ENCODE data around the gene TBC1D20.

Gene TBC1D20

GRCh38 chr20:437787-438486 is 24.4 kb downstream of the TBC1D20 start:
- DNase-seq, result no peak

- no peak for DNase-seq
These were observed 25.9 kb downstream of the TBC1D20 start for GRCh38 chr20:436476-436875.

- DNase-seq, result no peak
These were observed 26.8 kb downstream of the TBC1D20 start for GRCh38 chr20:435558-435957.

GRCh38 chr20:434661-435419 is 27.5 kb downstream of the TBC1D20 start:
- DNase-seq, result no peak

DNA sequence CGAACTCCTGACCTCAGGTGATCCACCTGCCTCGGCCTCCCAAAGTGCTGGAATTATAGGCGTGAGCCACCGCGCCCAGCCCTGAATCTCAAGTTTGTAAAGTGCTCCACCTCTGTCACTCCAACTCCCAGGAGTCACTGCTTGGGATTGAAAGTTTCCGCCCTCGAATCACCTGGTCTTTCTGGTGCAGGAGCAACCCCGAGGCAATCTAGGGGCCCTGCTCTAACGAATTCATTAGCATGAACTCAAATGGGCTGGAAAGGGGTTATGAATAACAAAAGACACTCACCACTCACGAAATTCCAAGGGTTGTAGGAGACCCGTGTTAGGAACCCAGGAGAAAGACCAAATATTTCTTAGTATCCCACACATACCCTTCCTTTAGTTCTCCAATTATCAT is 28.1 kb downstream of the TBC1D20 start:
- DNase-seq, result no peak

DNA sequence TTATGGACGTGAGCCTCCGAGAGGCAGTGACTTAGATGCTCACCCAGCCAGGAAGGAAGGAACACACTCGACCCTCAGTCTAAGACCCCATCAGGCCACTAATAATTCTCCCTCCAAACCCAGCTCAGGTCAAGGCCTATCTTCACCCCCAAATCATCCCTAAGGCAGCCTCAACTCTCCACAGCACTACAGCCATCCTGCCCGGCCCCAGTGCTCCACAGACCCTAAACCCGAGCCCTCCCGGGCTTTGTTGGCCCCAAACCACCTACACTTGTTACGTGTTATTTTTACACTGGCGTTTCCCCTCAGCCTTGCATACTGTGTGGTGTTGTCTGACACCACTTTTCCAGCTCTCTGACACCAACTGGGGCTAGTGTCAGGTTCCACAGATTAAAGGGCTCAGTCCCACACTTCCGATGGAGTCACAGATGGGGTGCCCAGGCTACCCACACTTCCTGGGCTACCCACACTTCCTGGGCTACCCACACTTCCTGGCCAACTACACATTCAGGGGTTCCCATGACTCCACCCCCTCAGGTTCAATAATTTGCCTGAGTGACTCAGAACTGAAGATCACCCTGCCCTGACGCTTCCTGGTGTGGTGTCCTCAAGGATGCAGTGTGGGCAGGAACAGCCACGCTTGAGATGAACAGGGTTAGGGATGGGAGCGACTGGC is 28.9 kb downstream of the TBC1D20 start:
- peak; percentile 37 for DNase-seq

- no peak for DNase-seq
These were observed 29.5 kb downstream of the TBC1D20 start for GRCh38 chr20:432677-433299.

GRCh38 chr20:432208-432607 is 30.1 kb downstream of the TBC1D20 start:
- DNase-seq, result no peak

DNA sequence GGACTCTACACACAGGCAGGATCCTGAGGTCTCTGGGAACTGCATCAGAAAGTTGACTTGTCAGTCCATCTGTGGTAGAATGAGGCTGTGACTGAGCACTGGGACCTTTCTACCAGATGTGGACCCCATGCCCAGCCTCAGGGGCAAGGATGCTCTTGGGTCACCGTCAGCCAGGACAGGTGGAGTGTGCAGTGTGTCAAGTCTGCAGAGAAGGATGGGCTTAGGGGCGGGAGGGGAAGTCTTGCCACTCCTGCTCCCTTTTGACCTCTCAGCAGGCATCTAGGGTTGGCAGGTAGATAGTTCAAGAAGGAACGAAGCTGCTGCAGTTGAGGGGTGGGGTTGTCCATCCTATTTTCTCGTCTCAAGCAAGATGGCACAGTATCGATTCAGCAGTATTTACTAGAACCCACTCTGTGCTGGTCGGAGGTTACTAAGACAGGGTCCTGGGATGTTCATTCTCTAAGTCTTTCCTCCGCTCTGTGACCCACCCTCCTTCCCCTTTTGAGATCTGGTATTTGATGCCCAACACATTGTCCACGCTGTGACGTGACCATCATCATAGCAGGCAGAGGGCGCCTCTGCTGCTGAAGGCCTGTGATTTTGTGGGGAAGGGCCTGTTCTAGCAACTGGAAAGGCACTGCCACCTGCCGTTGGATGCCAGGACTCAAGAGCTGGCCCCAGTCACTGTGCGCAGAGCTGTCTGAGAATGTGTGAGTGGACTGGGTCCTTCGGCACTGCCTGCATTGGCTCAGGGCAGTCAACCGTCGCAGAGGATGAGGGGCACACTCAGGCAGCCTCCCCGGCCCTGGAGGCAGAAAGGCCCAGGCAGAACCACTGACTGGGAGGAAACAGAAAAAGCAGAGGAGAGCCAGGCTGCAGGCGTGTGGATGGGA is 31.1 kb downstream of the TBC1D20 start:
- DNase-seq, result peak; percentile 94

DNA sequence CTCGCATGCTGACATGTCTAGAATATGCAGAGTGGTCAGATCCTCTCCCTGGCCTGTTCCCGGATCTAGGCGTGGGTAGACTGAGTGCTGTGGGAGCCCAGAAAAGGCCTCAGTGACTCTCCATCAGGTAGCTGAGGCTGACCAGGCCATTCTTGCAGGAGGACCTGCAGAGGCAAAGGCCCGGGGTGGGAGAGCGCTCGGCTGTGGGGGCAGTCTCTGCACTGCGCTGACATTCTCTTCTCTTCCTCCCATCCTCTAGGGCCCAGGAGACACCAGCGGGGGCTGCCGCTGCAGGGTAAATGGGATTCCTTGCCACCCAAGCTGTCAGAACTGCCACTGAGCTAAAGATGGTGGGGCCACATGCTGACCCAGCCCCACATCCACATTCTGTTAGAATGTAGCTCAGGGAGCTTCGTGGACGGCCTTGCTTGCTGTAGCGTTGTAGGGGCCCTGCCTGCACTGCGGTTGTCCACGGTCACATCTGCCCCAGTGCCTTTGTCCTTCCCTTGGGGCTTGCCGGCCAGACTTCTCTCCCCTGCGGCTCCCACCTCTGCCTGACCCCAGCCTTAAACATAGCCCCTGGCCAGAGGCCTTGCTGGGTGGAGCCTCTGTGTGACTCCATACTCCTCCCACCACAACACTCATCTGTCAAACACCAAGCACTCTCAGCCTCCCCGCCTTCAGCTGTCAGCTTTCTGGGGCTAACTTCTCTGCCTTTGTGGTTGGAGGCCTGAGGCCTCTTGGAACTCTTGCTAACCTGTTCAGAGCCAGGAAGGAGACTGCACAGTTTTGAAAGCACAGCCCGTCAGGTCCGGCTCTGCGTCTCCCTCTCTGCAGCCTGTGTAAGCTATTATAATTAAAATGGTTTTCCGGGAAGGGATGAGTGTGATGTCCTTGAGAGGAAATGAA is 32.0 kb downstream of the TBC1D20 start:
- DNase-seq, result no peak

- peak; percentile 60 for DNase-seq
These were observed 33.6 kb downstream of the TBC1D20 start for GRCh38 chr20:428658-429200.

DNA sequence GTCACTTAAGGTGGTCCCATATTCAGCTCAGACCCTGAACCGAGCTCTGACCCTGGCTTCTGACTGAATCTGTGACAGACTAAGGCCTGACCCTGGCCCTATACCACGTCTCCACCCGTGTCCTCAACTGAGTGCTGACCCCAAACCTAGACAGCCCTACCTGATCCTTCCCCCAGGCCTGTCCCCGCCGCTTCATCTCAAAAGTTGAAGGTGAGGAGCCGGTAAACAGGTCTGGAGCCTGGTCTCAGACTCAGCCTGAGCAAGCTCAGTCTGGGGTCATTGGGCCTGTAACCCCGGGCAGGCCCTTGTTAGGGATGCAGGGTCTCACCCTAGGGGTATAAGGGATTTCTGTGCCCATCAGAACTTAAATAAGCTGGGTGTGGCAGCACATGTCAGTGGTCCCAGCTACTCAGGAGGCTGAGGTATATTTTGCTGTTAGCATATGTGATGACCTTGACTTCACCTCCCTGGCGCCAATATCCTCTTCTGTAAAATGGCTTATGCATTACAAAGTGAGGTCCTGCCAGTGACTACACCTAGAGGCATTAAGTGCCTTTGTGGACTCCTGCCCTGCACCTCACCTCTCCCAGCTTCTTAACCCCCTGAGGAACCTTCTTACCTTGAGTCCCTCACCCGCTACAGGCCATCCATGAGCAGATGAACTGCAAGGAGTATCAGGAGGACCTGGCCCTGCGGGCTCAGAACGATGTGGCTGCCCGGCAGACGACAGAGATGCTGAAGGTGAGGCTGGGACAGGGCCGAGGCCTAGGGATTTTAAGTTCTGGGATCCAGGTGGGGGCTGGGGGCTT is 34.3 kb downstream of the TBC1D20 start:
- DNase-seq, result no peak

GRCh38 chr20:427401-427800 is 34.9 kb downstream of the TBC1D20 start:
- no peak for DNase-seq

GRCh38 chr20:426566-426965 is 35.8 kb downstream of the TBC1D20 start:
- no peak for DNase-seq

DNA sequence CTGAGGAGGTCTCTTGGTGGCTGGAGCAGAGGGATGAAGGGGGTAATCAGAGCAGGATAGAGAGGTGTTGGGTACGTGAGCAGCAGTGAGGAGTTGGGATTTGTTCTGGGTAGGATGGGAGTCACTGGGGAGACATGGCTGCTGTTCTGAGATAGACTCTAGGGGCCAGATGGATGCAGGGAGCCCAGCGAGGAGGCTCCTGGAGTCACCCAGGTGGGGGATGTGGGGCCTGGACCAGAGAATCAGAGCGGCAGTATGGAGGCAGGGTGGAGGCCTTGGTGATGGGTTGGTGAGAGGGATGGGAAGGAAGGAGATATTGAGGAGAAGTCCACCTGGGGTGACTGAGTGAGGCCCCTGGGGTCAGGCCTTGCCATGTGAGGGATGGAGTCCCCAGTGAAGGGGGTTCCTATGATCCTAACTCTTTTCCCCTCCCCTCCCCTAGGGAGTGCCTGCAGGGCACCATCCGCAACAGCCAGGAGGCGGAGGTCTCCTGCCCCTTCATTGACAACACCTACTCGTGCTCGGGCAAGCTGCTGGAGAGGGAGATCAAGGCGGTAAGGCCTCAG is 40.6 kb downstream of the TBC1D20 start:
- DNase-seq, result no peak

DNA sequence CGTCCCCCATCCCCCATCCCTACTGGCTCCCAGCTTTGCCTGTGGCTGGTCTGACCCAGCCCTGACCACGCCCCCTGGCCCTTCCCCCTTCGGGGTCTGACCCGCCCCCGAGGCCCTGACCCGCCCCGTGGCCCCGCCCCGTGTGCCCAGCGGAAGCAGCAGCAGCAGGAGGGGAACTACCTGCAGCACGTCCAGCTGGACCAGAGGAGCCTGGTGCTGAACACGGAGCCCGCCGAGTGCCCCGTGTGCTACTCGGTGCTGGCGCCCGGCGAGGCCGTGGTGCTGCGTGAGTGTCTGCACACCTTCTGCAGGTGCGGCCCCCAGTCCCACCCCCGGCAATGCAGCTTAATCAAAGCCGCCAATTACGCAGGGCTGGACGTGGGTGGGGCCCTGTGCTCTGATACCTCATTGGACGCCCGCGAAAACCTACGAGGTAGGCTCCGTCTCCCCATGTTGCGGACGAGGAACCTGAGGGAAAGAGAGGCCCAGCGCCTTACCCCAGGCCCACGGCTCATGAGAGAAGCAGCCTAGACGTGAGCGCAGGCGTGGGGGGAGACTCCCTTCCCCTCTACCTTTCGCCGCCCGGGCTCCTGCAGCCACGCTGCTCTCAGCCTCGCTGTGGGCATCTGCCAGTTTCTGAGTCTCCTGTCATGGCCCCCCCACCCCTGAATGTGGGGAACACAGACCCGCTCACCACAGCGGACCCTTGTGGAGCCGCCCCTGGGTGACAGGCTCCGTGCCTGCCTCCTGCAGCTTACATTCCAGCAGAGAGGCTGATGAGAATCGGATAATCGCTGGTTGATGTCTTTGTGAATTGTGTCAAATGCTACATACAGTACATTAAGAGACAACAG is 41.4 kb downstream of the TBC1D20 start:
- peak; percentile 97 for DNase-seq

DNA sequence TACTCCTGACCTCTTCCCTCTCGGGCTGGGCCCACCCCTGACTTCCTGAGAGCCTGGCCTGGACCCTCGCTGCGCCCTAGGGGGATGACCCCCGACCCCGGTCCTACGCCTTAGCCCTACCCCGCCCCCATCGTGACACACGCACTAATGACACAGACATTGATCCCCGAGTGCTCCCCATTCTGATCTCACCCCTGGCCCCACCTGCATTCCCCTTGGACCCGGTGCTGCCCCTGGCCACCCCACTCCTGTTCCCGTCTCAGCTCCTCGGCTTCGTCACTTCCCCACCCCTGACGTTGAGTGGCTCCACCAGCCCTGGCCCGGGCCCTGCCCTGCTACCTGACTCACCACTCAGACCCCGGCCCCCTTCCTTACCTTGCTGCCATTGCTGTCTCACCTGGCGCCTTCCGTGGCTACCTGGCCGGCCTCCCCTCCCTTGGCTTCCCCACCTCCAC is 42.1 kb downstream of the TBC1D20 start:
- DNase-seq, result peak; percentile 97

DNA sequence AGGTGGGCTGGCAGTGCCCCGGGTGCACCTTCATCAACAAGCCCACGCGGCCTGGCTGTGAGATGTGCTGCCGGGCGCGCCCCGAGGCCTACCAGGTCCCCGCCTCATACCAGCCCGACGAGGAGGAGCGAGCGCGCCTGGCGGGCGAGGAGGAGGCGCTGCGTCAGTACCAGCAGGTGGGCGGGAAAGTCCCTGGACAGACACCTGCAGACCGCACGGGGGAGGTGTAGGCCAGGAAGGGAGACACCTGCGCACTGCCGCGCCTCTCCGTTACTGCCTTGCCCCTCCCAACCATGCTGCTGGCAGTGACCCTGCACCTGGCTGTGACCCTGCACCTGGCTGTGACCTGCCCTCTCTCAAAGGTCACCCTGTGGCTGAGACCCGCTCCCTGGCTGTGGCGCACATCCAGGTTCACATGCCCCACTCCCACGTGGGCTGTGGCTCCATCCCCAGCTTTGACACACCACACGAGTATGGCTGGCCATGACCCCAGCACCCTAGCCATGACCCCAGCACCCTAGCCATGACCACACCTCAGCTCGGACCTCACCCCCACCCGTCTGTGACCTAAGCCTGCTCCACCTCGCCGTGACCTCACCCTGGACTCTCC is 42.7 kb downstream of the TBC1D20 start:
- peak; percentile 99 for DNase-seq
